Muscle of arm (tissue), 12 donors: ENCODE results near the gene TTLL4. TPM values are rescaled to one million over a fixed set of nuclear protein-coding genes. Genes with fewer than 3 reads are reported as not detected.

Experiments
- DNase-seq: peaks from one replicate; pipeline ENCODE4 v3.0.0-alpha.2; 2013
- polyA plus RNA-seq, 12 donors: library from polyadenylated mRNA; unstranded; fragments of 120-200 nt; gene quantifications; one replicate each; pipeline ENCODE4 v1.2.1, GENCODE V29; 2013; ENCODE audit not compliant: insufficient read length in 12 of 12

The TTLL4 gene
- polyA plus RNA-seq, 12 donors: 17.1 to 71.2 (median 30.0) TPM; not detected in 1

DNA sequence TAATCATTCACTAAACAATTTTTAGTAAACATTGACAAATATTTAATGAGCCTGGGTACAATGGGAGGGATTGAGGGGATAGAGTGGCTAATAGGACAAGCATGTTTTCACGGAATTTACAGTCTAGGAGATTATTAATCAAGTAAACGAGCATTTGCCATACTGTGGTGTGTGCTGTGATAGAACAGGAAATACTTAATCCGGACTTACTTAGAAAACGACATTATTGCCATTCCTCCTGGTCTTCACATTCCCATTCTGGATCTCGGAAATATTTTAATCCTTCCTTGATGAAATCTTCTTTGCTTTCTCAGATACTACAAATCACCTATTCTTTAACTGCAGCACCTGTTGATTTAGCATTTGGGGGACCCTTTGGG is 905 bp downstream of the TTLL4 start:
- DNase-seq: no peak

DNA sequence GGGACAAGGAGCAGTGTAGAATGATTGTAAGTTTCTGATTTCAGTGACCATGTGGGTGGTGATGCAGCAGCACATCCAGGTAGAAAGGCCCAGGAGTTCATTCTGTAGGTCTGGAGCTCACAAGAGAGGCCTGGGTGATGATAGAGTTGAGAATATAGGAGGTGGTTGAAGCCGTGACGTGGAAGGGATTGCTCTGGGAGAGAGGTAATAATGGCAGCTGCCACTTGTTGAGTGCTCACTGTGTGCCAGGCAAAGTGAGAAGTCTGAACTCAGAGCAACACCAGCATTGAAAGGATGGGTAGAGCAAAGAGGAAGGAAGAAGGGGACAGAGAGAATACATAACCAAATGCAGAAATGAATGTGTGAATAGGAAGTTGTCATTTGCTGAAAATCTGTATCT is 3.3 kb downstream of the TTLL4 start:
- no peak for DNase-seq

DNA sequence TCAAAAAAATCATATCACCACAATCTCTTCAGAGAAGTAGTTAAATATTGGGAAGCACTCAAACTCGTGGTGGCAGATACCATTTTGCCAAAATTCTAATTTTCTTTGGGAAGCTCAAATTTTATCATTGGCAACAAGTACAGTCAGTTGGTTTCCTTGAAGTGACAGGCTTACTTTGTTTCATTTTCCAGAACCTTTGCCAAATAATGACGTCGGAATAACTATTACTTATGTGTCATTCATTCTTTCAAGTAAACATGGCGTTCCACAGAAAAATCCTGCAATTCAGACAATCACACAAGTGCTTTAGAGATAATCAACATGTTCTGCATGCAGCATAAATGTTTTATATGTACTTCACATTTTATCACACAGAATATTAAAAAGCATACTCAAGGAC is 5.4 kb downstream of the TTLL4 start:
- DNase-seq: no peak

DNA sequence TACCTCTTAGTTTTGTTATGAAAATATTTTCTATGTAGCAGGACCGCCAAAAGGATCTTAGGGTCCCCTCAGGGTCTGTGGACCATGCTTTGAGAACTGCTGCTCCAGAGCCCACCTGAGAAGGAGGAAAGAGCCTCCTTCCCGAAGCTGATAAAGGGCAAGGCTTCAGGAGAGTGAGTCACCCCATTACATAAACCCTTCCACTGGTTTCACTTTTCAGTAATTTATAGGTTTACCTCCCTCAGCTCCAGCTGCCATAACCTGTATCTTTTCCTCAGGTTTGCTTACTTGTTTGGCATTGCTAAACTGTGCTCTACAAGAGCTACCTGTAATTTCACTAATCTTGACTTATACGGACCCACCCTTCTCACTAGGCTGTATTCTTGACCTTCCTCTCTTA is 6.6 kb downstream of the TTLL4 start:
- DNase-seq: no peak

DNA sequence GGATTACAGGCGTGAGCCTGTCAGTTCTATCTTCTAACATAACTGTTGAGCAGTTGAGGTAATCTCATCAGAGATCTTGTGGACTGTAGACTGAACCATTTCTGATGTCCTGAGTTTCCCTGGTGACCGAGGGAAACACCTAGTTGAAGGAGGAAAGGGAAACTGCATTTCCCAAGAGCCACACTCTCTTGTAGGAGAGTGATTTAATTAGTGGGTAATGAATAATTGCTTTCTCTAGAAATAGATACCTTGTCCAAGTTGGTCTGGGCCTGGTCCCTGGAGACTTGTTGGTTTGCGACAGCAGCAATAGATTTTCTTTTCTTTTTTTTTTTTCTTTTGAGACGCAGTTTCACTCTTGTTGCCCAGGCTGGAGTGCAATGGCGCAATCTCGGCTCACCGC is 7.4 kb downstream of the TTLL4 start:
- DNase-seq: no peak

DNA sequence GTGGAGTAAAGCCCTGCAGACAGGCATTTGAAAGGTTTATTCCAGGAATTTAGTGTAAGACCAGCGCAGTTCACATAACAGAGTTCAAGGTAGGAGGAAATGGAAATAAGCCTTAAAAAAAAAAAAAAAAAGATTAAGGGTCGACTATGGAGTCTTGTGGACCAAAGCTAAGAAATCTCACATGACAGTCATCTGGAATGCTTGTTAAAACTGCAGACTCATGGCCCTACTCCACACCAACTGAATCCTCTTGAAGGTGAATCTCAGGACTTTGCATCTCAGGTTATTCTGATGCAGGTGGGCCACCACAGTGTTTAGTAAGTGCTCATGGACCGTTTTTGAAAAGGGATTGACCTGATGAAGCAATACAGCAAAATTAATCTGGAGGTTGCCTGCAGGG is 8.8 kb downstream of the TTLL4 start:
- no peak for DNase-seq

DNA sequence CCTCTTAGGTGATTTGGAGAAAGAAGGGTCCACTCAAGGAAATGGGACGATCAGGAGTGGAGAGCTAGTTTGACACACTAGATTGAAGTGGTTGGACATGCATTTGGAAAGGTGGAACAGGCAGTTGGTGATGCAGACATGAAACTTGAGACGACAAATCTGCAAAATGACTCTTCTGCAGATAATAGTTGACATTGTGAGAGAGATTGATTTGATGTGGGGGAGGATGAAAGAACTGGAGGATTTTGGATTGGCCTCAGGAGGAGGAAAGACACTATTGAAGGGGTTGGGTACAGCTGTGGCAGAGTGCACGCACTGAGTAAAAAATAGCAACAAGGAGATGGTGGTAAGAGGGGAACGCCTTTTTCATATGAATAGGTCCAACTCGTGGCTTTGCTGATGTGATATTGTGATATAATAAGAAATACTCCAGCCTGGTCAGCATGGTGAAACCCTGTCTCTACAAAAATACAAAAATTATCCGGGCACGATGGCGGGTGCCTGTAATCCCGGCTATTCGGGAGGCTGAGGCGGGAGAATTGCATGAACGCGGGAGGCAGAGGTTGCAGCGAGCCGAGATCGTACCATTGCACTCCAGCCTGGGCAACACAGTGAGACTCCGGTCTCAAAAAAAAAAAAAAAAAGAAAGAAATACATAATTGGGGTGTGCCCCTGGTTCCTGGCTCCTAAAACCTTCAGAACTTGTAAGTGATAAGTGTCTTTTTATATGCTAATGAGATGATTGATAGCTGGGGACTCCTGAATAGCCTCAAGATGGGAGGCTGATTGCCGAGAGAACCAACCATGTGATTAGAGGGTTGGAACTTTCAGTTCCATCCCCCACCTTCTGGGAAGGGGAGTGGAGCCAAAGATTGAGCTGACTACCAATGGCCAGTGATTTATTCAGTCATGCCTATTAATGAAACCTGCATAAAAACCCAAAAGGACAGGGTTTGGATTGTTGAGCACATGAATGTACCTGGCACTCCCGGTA is 9.7 kb downstream of the TTLL4 start:
- DNase-seq: no peak

DNA sequence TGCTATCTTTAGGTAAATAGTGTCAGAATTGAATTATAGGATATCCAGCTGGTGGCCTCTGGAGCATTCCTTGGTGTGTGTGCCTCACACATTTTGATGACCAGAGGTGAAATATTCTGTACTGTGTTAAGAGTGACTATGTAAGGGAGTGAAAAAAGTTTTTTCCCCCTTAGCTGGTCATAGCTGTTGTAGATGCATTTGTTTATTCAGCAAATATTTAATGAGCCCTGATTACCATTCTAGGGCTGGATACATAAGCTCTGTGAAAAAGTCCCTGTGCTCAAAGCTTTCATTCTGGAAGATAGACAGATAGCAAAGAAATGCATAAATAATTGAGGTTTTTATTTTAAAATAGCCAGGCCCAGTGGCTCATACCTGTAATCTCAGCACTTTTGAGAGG is 10.9 kb downstream of the TTLL4 start:
- no peak for DNase-seq

DNA sequence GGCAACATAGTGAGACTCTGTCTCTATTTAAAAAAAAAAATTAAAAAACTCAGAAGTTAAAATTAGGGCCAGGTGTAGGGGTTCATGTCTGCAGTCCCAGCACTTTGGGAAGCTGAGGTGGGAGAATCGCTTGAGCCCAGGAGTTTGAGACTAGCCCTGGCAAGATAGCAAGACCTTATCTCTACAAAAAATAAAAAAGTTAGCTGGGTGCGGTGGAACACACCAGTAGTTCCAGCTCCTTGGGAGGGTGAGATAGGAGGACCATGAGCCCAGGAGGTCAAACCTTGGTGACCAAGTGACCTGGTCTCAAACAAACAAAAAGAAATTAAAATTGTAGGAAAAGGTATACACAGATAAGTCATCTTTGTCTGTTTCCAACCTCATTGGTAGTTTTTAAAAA is 11.3 kb downstream of the TTLL4 start:
- DNase-seq: no peak

DNA sequence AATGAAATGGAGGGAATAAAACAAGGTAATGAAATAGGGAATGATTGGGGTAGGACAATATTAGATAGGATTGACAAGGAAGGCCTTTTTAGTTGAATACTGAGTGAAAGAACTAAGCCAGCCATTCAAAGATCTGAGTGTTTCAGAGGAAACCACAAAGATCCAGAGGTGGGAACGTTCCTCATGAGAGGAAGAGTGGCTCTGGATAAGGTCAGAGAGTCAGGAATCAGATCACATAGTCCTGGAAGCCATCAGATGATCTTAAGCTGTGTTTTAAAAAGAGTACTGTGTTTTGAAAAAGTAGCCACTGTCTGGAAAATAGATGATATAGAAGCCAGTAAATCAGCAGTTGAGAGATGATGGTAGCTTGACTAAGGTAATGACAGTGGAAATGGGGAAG is 11.8 kb downstream of the TTLL4 start:
- no peak for DNase-seq

DNA sequence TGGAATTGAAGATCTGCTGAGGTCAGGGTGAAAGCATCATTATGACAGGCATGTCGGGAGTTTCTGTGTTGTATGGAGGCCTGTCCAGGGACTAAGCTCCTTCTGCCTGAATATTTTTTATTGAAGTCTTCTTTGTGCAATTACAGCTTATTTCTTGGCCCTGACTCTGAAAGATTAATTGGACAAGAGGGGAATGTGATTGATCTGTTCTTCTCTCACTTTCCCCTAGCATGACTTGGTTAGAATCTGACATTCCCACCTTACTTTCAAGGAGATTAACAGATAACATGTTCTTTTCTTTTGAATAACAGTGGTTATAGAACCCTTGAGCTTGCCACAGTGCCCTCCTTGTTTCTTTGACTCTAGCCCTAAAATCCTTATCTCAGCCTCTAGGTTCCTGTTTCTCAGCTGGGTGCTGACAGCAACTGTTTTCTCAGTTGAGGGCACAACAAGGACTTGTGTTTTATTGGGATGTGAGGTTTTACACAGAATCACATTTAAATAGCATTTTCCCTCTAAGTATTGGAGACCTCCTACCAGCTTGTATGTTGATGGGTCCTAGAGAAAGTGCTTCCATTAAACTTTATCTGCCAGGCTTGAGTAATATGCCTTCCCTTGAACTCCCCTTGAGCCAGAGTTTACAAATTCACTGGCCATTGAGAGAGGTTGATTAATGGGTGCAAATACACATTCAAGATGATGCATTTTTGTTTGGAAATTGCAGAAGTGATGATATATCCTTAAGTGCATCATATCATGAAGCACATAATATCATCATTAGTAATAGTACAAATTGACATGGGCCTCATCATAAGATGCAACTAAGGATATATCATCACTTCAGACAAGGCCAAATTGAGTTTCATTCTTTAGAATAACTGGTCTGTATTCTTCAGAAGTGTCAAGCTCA is 12.5 kb downstream of the TTLL4 start:
- no peak for DNase-seq

DNA sequence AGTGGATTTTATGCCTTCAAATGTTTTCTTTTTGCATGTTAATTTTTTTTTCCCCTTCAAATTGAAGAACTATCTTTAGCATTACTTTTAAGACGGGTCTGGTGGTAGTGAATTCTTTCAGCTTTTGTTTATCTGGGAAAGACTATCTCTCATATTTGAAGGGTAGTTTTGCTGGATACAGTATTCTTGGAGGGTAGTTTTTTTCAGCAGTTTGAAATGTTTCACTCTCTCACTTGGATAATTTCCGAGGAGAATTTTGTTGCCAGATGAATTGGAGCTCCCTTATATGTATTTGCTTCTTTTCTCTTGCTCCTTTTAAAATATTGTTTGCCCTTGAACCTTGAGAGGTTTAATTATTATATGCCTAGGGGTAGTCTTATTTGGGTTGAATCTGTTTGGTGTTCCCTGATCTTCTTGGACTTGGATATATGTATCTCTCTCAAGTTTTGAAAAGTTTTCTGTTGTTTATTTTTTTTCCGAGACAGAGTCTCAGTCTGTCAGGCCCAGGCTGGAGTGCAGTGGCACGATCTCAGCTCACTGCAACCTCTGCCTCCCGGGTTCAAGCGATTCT is 15.5 kb downstream of the TTLL4 start:
- DNase-seq: no peak

DNA sequence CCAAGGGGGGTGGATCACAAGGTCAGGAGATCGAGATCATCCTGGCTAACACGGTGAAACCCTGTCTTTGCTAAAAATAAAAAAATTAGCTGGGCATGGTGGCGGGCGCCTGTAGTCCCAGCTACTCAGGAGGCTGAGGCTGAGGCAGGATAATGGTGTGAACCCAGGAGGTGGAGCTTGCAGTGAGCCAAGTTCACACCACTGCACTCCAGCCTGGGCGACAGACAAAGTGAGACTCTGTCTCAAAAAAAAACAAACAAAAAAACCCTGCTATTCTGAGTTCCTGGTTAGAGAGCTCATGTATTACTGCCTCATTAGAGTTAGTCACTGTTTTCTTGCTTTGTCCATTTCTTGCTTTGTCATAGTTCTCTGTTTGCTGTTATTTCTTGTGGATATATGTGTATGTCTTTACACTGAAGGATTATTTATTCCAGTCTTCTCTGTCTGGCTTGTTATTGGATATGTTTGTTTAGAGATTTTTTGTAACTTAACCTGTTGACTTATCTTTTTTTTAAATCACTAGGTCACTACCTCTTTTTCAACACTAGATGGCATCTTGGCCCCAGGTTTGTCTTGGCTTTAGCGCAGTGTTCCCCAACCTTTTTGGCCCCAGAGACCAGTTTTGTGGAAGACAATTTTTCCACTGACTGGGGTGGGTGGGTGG is 17.0 kb downstream of the TTLL4 start:
- no peak for DNase-seq

DNA sequence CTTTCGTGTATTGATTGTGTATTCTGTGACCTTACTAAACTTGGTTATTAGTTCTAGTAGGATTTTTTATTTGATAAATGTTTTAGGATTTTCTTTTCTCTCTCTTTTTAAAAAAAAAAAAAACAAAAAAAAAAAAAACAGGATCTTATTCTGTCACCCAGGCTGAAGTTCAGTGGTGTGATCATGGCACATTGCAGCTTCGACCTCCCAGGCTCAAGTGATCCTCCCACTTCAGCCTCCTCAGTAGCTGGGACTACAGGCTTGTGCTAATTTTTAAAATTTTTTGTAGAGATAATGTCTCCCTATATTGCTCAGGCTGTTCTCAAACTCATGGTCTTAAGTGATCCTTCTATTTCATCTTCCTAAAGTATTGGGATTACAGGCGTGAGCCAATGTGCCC is 19.0 kb downstream of the TTLL4 start:
- no peak for DNase-seq

DNA sequence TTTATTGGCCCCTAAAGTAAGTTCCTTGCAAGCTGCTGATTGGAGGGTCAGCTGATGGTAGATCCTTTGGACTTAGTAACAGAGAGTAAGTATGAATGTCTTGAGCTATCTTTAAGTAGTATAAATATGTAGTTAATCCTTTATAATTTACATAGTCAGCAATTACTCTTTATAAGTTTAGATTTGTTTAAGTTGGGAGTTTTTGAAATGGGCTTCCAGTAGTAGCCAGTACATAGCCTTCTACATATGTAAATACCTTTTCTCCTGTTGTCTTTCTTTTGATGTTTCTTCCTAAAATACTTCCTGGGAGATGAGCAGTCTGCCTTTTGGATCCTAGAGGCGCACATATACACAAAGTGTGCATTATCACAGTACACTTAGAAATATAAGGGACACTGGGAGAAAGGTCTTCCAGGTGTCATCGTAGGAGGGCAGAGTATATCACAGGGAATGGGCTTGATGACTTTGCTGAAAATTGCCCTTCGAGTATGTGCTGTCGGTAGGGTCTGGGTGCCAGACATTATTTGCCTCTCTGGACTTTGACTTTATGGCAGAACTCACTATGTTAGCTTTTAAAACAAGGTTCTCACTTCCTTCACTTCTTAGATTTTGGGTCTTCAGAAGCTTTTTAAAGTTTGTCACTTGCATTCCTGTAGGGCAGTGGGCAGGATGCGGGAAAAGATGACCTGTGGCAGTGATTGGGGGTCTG is 21.6 kb downstream of the TTLL4 start:
- no peak for DNase-seq

DNA sequence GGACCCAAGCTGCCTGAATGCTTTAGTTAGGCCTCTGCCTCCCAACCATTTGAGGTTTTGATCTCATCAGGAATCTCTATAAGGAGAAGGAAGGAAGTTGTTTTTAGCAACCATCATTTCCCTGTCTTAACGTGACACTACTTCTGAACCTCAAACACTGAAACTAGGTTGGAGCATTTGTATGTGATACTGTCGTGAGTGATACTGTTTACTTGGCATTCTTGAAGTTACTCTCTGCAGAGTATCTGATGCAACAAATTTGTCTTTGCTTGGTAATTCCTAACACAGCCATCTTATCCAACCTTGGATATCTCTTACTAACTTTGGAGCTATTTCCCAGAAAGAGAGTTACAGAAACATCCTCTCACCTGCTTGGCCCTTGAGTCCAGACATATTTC is 22.1 kb downstream of the TTLL4 start:
- no peak for DNase-seq

DNA sequence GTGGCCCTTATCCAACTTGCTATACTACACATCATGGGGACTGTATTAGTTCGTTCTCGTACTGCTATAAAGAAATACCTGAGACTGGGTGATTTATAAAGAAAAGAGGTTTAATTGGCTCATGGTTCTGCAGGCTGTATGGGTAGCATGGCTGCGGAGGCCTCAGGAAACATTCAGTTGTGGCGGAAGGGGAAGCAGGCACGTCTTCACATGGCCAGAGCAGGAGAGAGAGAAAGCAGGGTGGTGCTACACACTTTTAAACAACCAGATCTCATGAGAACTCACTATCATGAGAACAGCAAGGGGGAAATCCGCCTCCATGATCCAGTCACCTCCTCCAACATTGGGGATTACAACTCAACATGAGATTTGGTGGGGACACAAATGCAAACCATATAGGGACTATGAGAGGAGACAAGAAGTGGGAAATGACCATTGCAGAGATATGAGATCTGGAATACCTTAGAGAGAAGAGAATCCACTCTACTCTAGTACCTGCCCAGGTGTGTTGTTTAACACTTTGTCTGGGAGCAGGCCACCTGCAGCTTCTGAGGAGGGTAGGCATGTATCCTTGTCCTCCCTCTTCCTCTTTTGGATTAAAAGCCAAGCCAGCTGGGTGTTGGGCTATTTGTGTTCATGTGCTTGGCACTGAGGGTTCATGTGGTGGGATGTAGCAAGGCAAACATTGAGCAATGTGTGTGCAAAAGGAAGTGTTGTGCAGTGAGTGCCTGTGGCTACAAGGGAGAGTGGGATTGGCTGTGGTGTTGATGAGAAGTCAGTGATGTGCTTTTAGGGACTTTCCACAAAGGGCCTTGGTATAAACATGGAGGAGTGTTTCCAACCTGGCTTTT is 22.8 kb downstream of the TTLL4 start:
- DNase-seq: no peak

DNA sequence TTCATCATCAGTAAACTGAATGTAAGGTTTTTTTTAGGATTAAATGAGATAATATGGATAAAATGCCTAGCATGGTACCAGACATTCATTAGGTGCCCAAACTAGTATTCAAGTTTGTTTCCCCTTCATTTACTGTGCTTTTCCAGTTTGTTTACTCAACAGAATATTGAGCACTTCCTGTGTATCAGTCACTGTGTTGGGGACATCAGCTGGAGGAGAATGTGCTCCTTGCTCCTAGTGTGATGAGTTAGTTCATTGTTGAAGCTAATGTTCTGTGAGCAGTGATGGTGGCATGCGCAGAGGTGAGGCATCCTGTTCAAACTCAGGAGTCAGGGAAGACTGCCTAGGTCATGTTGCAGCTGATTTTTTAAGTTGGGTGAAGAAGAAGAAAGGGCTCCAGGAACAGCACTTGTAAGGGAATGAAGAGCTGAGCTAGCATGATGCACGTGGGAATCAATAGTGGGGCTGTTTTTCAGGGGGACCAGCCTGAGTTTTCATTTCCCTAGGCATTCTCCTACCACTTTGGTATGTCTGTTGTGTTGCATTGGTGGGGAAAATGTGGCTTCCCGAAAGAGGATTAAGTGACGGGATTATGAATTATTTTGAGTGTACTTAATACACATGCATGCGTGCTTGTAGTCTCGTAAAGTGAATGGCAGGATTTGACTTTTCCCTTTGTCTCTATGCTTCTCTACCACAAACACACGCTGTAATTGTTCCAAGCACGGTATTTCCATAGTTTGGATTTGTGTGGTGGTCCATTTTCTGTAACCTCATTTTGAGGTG is 23.7 kb downstream of the TTLL4 start:
- DNase-seq: no peak

DNA sequence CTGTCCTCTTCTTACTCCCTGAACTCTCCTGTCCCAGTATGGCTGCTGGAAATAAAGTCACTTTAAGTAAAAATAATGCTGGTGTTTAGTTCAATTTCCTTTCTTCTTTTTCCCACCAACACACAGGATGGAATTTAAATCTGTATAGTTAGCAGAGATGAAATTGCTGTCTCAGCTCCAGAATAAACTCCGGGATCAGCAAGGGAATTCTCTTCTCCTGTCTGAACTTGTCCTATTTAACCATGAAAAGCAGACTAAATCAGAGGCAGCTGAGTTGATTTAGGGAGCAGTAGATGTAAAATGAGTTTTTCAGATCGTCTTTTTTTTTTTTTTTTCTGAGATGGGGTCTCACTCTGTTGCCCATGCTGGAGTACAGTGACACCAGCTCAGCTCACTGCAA is 25.9 kb downstream of the TTLL4 start:
- DNase-seq: no peak
